ENCODE results near the gene TXNRD2. TPM values are rescaled to one million over a fixed set of nuclear protein-coding genes. Genes with fewer than 3 reads are reported as not detected.
"Not testable (repeated sequence)": the region's sequence is repeated elsewhere in the genome, so short reads cannot be mapped to it uniquely, and the experiment has no call there.

The TXNRD2 gene
- total RNA-seq, 1 donor from 2014 or later, result 23.0 TPM

GRCh38 chr22:19884954-19885751 is 56.5 kb downstream of the TXNRD2 start:
- H3K27ac Mint-ChIP-seq (ENCODE audit: unreplicated experiment), result no peak overlapping the region
- no peak for DNase-seq (ENCODE audit: low spot score)
- peaks cover 19% of the 10 kb centered on the region for H3K4me1 Mint-ChIP-seq (ENCODE audit: unreplicated experiment)
- TF ChIP-seq CTCF (IDR thresholded peaks at IDR 0.05; ENCODE audit: unreplicated experiment), result no peak
- no peaks in the 10 kb centered on the region for H3K36me3 Mint-ChIP-seq (ENCODE audit: low read depth, unreplicated experiment)
- no peaks in the 10 kb centered on the region for H3K9me3 Mint-ChIP-seq (ENCODE audit: unreplicated experiment)
- H3K27me3 Mint-ChIP-seq (ENCODE audit: unreplicated experiment), result peaks cover 23% of the 10 kb centered on the region
- H3K4me3 Mint-ChIP-seq (ENCODE audit: unreplicated experiment), result no peak overlapping the region

- Mint-ChIP-seq H3K9me3 (ENCODE audit: unreplicated experiment) (no peaks in the 10 kb centered on the region), H3K27ac (ENCODE audit: unreplicated experiment) (no peak overlapping the region), H3K4me3 (ENCODE audit: unreplicated experiment) (no peak overlapping the region), H3K27me3 (ENCODE audit: unreplicated experiment) (peaks cover 23% of the 10 kb centered on the region), H3K4me1 (ENCODE audit: unreplicated experiment) (peaks cover 17% of the 10 kb centered on the region), H3K36me3 (ENCODE audit: low read depth, unreplicated experiment) (no peaks in the 10 kb centered on the region)
- no peak for DNase-seq (ENCODE audit: low spot score)
- no peak for TF ChIP-seq CTCF (IDR thresholded peaks at IDR 0.05; ENCODE audit: unreplicated experiment)
These were observed 57.3 kb downstream of the TXNRD2 start for GRCh38 chr22:19884161-19884953.

- not testable (repeated sequence) for H3K27ac Mint-ChIP-seq (ENCODE audit: unreplicated experiment); H3K9me3 Mint-ChIP-seq (ENCODE audit: unreplicated experiment); H3K4me3 Mint-ChIP-seq (ENCODE audit: unreplicated experiment); H3K36me3 Mint-ChIP-seq (ENCODE audit: low read depth, unreplicated experiment); DNase-seq (ENCODE audit: low spot score)
- Mint-ChIP-seq H3K4me1 (ENCODE audit: unreplicated experiment) (peaks cover 17% of the 10 kb centered on the region), H3K27me3 (ENCODE audit: unreplicated experiment) (peaks cover 23% of the 10 kb centered on the region)
These were observed 58.2 kb downstream of the TXNRD2 start for GRCh38 chr22:19883446-19883845.

GRCh38 chr22:19882446-19883381 is 58.9 kb downstream of the TXNRD2 start:
- H3K27me3 Mint-ChIP-seq (ENCODE audit: unreplicated experiment), result peaks cover 25% of the 10 kb centered on the region
- no peak for DNase-seq (ENCODE audit: low spot score)
- TF ChIP-seq CTCF (IDR thresholded peaks at IDR 0.05; ENCODE audit: unreplicated experiment), result no peak
- peaks cover 17% of the 10 kb centered on the region for H3K4me1 Mint-ChIP-seq (ENCODE audit: unreplicated experiment)
- H3K4me3 Mint-ChIP-seq (ENCODE audit: unreplicated experiment), result no peak overlapping the region
- peak overlapping the region; percentile 24 for H3K27ac Mint-ChIP-seq (ENCODE audit: unreplicated experiment)
- no peaks in the 10 kb centered on the region for H3K36me3 Mint-ChIP-seq (ENCODE audit: low read depth, unreplicated experiment)
- H3K9me3 Mint-ChIP-seq (ENCODE audit: unreplicated experiment), result no peaks in the 10 kb centered on the region

All from endothelial cell (in vitro differentiated cells).